ENCODE data around the gene CRHBP.
"Not testable (repeated sequence)": the region's sequence is repeated elsewhere in the genome, so short reads cannot be mapped to it uniquely, and the experiment has no call there.

The CRHBP gene

GRCh38 chr5:76952795-76953536 is at the start of gene CRHBP:
Gene CRHBP, plus strand, starts transcription at chr5:76953045. Its CDS starts 90 bp downstream, at chr5:76953135.
- no peak for DNase-seq

DNA sequence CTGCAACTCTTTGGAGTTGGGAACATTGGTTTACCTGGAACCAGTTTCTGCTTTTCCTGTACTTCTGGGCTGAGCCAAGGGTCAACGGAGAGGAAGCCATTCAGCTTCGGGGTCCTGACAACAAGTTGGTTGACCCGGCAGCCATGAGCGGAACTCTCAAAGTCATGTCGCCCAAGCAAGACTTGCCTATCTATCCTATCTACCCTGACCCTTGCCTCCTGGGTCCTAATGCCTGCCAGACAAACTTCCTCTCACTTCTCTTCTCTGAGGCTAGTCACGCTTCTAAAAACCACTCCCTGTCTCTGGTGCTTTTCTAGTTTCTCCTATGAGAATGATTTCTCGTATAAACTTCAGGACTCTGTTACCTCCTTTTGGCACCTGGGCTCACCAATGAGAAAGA is 44.7 kb upstream of the CRHBP start:
- no peak for DNase-seq

DNA sequence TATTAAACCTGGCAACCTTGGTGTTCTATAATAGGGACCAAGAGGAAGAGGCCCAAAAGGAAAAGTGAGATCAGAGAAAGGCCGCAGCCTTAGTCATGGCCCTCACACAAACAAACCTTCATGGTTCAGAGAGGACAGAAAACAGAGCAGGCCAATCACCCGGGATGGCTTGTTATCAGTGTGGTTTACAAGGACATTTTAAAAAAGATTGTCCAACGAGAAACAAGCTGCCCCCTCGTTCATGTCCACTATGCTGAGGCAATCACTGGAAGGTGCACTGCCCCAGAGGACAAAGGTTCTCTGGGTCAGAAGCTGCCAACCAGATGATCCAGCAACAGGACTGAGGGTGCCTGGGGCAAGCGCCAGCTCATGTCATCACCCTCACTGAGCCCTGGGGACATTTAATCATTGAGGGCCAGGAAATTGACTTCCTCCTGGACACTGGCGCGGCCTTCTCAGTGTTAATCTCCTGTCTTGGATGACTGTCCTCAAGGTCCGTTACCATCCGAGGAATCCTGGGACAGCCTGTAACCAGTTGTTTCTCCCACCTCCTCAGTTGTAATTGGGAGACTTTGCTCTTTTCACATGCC is 42.4 kb upstream of the CRHBP start:
- not testable (repeated sequence) for DNase-seq

- not testable (repeated sequence) for DNase-seq
Measured at GRCh38 chr5:76914671-76915070, 38.2 kb upstream of the CRHBP start.

DNA sequence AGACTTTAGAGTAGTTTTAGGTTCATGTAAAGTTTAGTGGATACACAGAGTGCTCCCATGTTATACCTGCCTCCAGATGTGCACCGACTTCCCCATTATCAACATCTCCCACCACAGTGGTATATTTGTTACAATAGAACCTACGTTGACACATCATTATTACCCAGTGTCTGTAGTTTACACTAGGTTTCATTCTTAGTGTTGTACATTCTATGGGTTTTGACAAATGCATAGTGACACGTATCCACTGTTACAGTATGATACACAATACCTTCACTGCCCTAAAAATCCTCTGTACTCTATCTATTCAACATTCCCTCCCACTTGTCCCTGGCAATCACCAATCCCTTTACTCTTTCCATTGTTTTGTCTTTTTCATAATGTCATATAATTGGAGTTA is 34.3 kb upstream of the CRHBP start:
- no peak for DNase-seq

DNA sequence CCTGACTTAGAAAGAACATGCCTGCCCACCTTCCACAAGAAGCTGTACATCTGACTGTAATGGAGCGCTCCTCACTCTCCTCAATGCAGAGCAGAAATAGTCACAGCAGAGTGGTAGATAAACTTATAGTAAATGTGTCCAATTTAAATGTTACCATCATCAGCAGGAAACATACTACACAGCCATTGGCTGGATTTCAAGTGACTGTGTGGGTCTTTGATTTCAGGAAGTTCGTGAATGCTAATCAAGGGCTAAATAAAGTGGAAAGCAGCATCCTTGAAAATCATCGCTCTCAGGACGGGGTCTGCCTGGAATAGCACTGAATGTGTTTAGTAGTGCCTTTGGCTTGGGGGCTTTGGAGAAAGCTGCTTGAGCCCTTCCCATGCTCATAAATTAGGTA is 32.4 kb upstream of the CRHBP start:
- DNase-seq, result no peak

DNA sequence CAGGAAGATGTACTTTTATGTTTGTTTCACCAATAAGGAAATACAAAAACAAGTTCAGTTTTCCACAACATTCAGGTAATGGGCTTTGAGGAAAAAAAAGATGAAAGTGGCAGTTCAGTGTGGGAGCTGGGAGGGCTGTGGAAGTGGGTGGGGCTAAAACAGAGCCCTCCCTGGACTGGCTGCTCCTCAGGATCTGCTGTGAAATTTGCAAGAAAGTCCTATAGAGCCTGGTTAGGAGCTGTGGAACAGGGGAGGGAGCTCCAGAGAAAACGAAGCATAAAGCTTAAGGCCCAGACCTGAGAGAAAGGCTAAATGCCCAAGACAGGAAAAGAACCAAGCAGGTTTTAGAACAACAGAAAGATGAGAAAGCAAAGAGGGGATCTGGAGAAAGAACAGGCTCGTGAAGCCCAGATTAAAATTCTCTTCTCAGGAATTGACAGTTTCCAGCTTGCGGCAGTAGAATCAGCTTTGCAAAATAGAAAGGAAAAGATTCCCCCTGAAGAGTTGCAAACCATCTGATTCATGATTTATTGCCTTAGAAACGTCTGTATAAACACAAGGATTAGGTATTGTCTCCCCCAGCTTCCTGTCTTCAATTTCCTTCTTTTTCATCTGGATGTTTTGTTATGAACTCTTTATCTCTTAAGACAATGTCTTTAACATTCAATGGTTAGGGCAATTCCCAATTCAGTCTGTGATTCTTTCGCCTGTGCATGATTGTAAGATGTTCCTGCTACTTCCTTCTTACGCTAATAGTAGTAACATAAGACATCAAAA is 26.3 kb upstream of the CRHBP start:
- no peak for DNase-seq

DNA sequence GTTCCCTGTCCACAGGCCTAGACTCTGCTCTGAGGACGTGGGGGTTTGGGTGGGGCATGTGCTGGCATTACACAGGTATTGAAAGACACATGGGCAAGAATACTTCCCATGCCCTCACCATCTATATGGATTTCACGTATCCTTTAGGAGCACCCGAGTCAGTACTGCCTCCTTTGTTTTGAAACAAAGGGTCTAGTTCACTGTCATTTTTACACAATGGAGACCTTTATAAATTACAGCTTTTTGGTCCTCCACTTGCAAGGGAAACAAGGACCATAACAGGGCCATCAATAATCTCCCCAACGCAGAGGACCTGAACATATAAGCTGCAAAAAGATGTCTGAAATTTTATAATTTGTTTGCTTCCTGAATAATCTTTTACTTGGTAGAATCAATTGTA is 24.9 kb upstream of the CRHBP start:
- DNase-seq, result no peak

DNA sequence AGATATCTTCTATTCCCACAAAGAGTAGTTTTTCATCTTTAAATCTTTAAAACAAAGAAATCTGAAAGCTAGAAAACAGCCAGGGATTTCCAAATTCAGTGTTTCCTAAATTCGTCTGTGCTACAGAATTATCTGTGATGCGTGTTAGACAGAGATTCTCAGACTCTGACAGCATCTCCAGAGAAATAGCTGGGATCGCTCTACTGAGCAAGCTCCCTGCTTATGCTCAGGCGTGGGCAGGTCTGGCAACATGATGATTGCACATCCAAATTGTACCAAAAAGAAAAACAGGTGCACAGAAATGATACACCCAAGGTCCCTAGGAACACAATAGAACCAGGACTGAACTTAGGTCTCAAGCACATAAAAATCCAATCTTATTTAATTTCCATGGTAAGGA is 22.8 kb upstream of the CRHBP start:
- DNase-seq, result no peak

DNA sequence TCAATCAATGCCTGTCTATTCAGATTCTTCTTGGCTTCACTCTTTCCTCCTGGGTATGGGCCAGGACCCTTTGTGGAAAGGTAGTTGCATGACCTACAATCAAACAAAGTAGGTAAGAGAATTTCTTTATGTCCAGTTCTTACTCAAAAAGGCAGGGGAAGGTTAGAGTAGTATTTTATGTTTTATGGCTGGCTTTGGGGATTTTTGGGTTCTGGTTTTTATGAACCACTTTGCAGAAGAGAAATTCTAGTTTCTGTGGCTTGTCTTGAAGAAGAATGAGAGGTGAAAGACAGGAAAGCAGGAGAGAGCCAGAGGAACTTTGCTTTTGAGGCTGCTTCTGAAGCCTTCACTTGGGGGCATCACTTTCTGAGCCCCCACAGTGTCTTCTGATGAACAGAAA is 14.7 kb upstream of the CRHBP start:
- no peak for DNase-seq

DNA sequence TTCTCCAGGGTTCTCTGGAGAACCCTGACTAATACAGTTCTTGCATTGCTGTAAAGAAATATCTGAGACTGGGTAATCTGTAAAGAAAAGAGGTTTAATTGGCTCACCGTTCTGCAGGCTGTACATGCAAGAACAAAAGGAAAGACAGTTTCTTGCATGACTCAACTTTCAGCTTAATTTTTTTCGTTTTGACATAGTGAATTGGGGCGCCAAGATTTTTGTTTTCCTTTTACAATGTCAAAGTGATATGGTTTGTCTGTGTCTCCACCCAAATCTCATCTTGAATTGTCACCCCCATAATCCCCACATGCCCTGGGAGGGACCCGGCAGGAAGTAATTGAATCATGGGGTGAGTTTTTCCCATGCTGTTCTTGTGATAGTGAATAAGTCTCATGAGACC is 11.8 kb upstream of the CRHBP start:
- no peak for DNase-seq

- DNase-seq, result no peak
Measured at GRCh38 chr5:76941442-76941841, 11.4 kb upstream of the CRHBP start.

DNA sequence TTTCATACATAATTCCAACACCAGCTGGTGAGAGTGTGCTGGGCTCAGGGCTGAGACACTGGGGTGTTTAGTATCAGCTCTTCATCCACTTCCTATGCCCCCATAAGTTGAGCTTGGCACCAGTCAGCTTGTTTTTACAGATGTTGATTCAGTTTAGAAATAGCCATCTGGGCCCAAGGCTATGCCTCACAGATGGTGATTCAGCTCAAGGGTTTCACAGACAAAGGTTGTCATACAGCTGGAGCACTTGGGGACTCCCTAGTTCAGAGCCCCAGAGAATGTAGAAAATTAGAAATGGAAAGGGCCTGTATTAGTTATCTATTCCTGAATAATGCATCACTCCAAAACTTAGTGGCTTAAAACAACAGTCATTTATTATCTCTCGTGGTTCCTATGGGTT is 10.3 kb upstream of the CRHBP start:
- DNase-seq, result no peak

DNA sequence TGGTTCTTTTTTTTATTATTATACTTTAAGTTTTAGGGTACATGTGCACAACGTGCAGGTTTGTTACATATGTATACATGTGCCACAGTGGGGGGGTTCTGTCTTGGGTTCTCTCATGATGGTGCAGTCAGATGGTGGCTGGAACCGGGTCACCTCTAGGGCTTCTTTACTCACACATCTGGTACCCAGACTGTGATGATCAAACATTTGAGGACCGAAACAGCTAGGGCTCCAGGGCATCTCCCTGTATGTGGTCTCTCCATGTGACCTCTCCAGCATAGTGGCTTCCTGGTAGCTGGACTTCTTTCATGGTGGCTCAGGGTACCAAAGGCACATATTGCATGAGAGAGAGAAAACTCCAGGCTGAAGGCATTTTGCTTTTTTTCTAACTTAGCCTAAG is 9.8 kb upstream of the CRHBP start:
- no peak for DNase-seq

GRCh38 chr5:76944638-76945037 is 8.2 kb upstream of the CRHBP start:
- no peak for DNase-seq

DNA sequence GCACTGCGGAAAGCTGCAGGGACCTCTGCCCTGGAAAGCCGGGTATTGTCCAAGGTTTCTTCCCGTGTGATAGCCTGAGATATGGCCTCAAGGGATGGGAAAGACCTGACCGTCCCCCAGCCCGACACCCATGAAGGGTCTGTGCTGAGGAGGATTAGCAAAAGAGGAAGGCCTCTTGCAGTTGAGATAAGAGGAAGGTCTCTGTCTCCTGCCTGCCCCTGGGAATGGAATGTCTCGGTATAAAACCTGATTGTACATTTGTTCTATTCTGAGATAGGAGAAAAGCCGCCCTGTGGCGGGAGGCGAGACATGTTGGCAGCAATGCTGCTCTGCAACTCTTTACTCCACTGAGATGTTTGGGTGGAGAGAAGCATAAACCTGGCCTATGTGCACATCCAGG is 7.6 kb upstream of the CRHBP start:
- not testable (repeated sequence) for DNase-seq

DNA sequence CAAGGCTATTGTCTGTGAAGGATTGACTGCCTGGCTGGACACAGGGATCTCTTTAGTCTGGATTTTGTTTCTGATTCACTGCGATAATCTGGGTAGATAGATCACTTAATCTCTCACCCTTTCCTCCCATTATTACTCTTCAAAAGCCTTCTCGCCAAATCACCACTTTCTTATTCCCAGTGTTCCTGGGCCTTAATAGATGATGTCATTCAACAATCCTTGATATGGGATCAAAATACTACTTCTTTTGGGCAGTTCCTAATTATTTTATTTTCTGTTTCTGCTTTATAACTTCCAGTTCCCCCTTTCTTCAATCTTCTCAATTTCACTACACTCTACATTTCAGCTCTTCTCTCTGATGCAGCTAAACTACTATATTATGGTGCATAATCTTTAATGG is 6.8 kb upstream of the CRHBP start:
- no peak for DNase-seq

DNA sequence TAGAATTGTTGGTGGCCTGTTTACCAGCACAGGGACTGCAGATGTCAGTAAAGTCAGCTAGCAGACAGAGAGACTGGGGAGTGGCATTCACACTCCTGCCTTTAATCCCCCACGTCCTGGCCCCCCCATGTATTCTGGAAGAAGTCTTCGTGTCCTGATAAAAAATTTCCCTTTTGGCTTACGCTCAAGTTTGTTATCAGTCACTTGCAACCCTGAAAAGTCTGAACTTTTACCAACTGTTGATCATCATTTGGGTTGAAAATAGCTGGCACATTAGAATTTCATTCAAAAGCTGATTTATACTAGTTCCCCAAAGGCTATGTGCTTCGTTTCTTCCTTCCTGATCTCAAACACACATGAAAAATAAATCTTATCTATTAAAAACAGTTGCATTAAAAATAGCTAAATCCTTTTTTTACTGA is 5.8 kb upstream of the CRHBP start:
- DNase-seq, result no peak

GRCh38 chr5:76953551-76954382 is 922 bp downstream of the CRHBP start:
- DNase-seq, result no peak

DNA sequence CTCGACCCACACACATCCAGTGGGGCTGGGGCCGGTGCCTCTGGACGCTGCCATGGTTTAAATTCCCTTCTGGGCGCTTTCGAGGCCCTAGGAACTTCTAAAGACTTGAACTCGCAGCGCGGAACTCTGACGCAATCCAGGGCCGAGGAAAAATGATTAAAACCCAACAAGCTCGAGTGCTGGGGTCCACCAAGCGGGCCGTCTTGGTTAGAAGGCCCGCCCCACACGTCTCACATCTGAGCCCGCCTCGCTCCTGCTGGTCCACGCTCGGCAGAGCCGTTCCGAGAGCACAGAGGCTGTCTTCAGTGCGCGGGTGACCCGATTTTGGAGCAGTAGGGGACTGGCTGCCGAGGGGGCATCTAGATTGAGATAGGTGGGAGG is 1.5 kb downstream of the CRHBP start:
- DNase-seq, result no peak

DNA sequence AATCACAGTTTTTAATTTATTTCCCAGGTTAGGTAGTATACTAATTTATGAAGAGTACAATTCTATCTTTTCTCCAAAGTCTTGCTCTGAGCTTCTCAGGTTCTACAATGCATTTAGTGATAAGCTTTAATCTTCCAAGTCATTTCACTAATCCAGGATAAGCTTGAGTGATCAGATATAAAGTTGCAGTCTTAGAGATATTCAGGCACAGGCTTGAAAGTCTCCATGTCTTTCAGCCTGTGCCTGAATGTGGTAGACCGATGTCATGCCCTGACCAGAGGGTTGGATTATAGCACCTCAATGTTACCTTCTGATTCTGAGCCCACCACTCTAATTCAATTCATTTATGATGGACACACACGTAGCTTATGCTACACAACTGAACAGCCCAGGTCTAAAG is 3.2 kb downstream of the CRHBP start:
- no peak for DNase-seq

DNA sequence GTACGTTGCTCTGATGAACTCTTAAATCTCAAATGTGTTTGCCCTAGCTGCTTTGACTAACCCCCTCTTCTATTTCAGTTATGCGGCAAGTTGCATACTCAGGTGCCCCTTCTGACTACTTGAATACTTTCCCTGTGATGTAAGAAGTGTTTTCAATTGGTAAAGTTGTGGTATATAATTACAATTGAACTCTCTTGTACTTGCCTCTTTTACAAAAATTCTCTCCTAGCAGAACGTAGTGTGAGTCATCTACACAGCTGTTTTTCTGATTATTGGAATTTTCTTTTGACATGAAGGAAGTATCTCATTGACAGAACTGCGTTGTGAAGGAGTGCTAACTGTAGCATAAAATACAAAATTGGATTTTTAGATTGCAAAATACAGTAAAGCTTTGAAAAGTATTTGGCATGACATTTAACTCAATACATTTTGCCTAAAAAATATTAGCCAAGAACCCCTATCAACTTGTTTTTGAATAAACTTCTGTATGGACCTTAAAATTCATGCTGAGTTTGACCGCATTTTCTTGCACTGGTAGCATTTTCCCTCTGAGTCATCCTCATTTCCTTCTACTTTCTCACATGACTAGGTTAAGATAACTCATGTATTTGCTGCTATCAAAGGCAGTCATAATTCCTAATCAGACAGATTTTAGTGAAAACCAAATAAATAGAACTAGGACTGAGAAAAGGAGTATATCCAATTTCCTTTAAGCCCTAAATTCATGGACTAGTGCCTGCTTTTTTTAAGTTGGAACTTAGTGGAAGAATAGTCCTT is 6.3 kb downstream of the CRHBP start:
- no peak for DNase-seq

Data from COR-L47 (cell line).